Measurements from ENCODE around the gene ZNF3.

Gene ZNF3

DNA sequence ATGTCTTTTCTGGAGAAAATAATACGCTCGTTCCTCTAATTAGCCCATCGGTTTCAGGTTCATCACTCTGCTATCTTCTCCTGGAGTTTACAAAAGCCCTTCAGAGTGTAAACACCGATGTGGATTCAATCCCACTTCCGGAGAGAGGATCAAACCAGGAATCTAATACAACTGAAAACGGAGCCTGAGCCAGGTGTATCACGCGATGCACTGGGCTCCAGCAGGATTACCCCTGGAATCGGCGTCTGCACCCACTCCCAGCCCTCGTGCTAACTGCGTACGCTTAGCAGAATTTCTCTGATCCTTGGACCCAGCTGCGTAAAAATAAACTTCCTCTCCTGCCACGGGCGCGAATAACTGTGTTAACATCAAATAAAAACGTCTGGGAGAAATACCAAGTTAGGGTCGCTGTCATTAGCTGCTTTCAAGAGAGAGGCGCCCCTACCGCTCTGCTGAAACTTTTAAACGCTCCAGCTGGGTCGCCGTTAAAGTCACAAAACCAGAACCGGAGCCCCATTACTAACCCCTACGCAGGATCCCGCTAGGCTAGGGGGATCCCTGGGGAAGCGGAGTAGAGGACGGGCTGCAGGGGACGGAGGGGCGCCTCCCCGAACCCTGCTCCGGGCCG is 502 bp downstream of the ZNF3 start:
- TF ChIP-seq, protein P1, sequence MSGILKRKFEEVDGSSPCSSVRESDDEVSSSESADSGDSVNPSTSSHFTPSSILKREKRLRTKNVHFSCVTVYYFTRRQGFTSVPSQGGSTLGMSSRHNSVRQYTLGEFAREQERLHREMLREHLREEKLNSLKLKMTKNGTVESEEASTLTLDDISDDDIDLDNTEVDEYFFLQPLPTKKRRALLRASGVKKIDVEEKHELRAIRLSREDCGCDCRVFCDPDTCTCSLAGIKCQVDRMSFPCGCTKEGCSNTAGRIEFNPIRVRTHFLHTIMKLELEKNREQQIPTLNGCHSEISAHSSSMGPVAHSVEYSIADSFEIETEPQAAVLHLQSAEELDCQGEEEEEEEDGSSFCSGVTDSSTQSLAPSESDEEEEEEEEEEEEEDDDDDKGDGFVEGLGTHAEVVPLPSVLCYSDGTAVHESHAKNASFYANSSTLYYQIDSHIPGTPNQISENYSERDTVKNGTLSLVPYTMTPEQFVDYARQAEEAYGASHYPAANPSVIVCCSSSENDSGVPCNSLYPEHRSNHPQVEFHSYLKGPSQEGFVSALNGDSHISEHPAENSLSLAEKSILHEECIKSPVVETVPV (CRISPR knock-in tag; IDR thresholded peaks at IDR 0.05) = 0 out of 2 replicates have a peak, but pooled peaks have one; percentile 44
- TF ChIP-seq ZNF70 (CRISPR knock-in tag; IDR thresholded peaks at IDR 0.05) (0 out of 2 replicates have a peak, but pooled peaks have one; percentile 38), POU6F1 (CRISPR knock-in tag; IDR thresholded peaks at IDR 0.05; ENCODE audit: borderline replicate concordance, low read depth) (no peak), BACH2 (CRISPR knock-in tag; IDR thresholded peaks at IDR 0.05; ENCODE audit: borderline replicate concordance) (no peak), PPARA (CRISPR knock-in tag; IDR thresholded peaks at IDR 0.05; ENCODE audit: borderline replicate concordance) (no peak)
- peak; percentile 56 for ATAC-seq

- TF ChIP-seq CSDC2 (CRISPR knock-in tag; IDR thresholded peaks at IDR 0.05) (no peak), ZC3H10 (CRISPR knock-in tag; IDR thresholded peaks at IDR 0.05) (no peak), POU6F1 (CRISPR knock-in tag; IDR thresholded peaks at IDR 0.05; ENCODE audit: borderline replicate concordance, low read depth) (no peak), ZNF8 (CRISPR knock-in tag; IDR thresholded peaks at IDR 0.05) (no peak), BACH2 (CRISPR knock-in tag; IDR thresholded peaks at IDR 0.05; ENCODE audit: borderline replicate concordance) (no peak), ZFP30 (CRISPR knock-in tag; IDR thresholded peaks at IDR 0.05) (no peak), CREB5 (CRISPR knock-in tag; IDR thresholded peaks at IDR 0.05; ENCODE audit: low read depth) (no peak)
- TF ChIP-seq, protein P2, sequence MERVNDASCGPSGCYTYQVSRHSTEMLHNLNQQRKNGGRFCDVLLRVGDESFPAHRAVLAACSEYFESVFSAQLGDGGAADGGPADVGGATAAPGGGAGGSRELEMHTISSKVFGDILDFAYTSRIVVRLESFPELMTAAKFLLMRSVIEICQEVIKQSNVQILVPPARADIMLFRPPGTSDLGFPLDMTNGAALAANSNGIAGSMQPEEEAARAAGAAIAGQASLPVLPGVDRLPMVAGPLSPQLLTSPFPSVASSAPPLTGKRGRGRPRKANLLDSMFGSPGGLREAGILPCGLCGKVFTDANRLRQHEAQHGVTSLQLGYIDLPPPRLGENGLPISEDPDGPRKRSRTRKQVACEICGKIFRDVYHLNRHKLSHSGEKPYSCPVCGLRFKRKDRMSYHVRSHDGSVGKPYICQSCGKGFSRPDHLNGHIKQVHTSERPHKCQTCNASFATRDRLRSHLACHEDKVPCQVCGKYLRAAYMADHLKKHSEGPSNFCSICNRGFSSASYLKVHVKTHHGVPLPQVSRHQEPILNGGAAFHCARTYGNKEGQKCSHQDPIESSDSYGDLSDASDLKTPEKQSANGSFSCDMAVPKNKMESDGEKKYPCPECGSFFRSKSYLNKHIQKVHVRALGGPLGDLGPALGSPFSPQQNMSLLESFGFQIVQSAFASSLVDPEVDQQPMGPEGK (CRISPR knock-in tag; IDR thresholded peaks at IDR 0.05; ENCODE audit: borderline replicate concordance) = no peak
- ATAC-seq = no peak
Observed at GRCh38 chr7:100079024-100079560, 2.4 kb downstream of the ZNF3 start.

- no peak for ATAC-seq
- no peak for TF ChIP-seq ISL1 (CRISPR knock-in tag; IDR thresholded peaks at IDR 0.05)
- TF ChIP-seq TSHZ2 (CRISPR knock-in tag; IDR thresholded peaks at IDR 0.05) = no peak
- TF ChIP-seq, protein P2 (CRISPR knock-in tag; IDR thresholded peaks at IDR 0.05; ENCODE audit: borderline replicate concordance) = no peak
- TF ChIP-seq SNAI2 (CRISPR knock-in tag; IDR thresholded peaks at IDR 0.05) = no peak
- no peak for TF ChIP-seq TCF4 (CRISPR knock-in tag; IDR thresholded peaks at IDR 0.05; ENCODE audit: borderline replicate concordance)
- TF ChIP-seq TOX (CRISPR knock-in tag; IDR thresholded peaks at IDR 0.05; ENCODE audit: borderline replicate concordance) = no peak
- TF ChIP-seq ARNTL (CRISPR knock-in tag; IDR thresholded peaks at IDR 0.05; ENCODE audit: borderline replicate concordance, low read depth) = no peak
- no peak for TF ChIP-seq PPARA (CRISPR knock-in tag; IDR thresholded peaks at IDR 0.05; ENCODE audit: borderline replicate concordance)
- TF ChIP-seq BACH2 (CRISPR knock-in tag; IDR thresholded peaks at IDR 0.05; ENCODE audit: borderline replicate concordance) = no peak
- TF ChIP-seq CREB5 (CRISPR knock-in tag; IDR thresholded peaks at IDR 0.05; ENCODE audit: low read depth) = no peak
- no peak for TF ChIP-seq ZNF8 (CRISPR knock-in tag; IDR thresholded peaks at IDR 0.05)
- TF ChIP-seq CSDC2 (CRISPR knock-in tag; IDR thresholded peaks at IDR 0.05) = no peak
- TF ChIP-seq ZC3H10 (CRISPR knock-in tag; IDR thresholded peaks at IDR 0.05) = no peak
Observed at GRCh38 chr7:100077205-100077604, 4.3 kb downstream of the ZNF3 start.

Measured in SK-N-SH treated with all-trans-retinoic acid at 6 μM for 48 hours (cell line).